ENCODE results near the gene ADAMTS2. TPM values are rescaled to one million over a fixed set of nuclear protein-coding genes. Genes with fewer than 3 reads are reported as not detected.

Gene ADAMTS2
- total RNA-seq, 1 experiment from 2014 or later: 3.9 TPM

- no peaks in the 10 kb centered on the region for H4K20me1 ChIP-seq (ENCODE audit: insufficient read depth)
- no peak overlapping the region for H3K4me2 ChIP-seq (ENCODE audit: low read length)
- no TSS peak for BruUV-seq (replicated peaks)
- intact Hi-C loops (cut with micrococcal nuclease): no loop called here
- TF ChIP-seq REST (IDR thresholded peaks at IDR 0.05; ENCODE audit: low read depth) (no peak), SP1 (IDR thresholded peaks at IDR 0.05; ENCODE audit: low read depth) (no peak)
- H3K9me2 ChIP-seq (ENCODE audit: insufficient read depth): no peaks in the 10 kb centered on the region
- RAD21 ChIA-PET (ENCODE audit: low non-redundant PET in 1 of 2, low total read pairs in 2 of 2, uncharacterized antibody in 2 of 2, unreplicated experiment in 2 of 2): no interaction called here
- DNase-seq (ENCODE audit: low read depth, low spot score) (no peak), ATAC-seq (no peak)
- POLR2A ChIA-PET: no interaction called here
- no peak overlapping the region for H2AFZ ChIP-seq (ENCODE audit: low read depth, low read length, poor library complexity, severe bottlenecking)
- H3K9me3 ChIP-seq (ENCODE audit: control insufficient read depth in 1 of 2, insufficient read depth in 1 of 2, low read depth in 1 of 2, low read length in 2 of 2): no peaks in the 10 kb centered on the region
- H3K4me3 ChIP-seq (replicated peaks in 1 of 2; ENCODE audit: low read depth in 1 of 2, low read length in 2 of 2): no peak overlapping the region
- no peaks in the 10 kb centered on the region for H3K36me3 ChIP-seq (ENCODE audit: control insufficient read depth in 1 of 2, insufficient read depth in 2 of 2, low read length in 2 of 2)
- CTCF ChIA-PET: no interaction called here
- H3K9ac ChIP-seq (ENCODE audit: low read length): no peak overlapping the region
- H3K79me2 ChIP-seq (ENCODE audit: insufficient read depth, low read length): no peaks in the 10 kb centered on the region
- no peaks in the 10 kb centered on the region for H3K4me1 ChIP-seq (ENCODE audit: control insufficient read depth in 1 of 2, insufficient read depth in 2 of 2, low read length in 2 of 2)
- no peaks in the 10 kb centered on the region for H3K27me3 ChIP-seq (ENCODE audit: insufficient read depth, low read length)
- no peak overlapping the region for H3K27ac ChIP-seq (ENCODE audit: low read depth, low read length)
Measured at GRCh38 chr5:179129607-179130071, 215.6 kb downstream of the ADAMTS2 start.

GRCh38 chr5:179128976-179129375 is 216.3 kb downstream of the ADAMTS2 start:
- ATAC-seq (no peak), DNase-seq (ENCODE audit: low read depth, low spot score) (no peak)
- Histone ChIP-seq H3K4me1 (ENCODE audit: control insufficient read depth in 1 of 2, insufficient read depth in 2 of 2, low read length in 2 of 2) (no peaks in the 10 kb centered on the region), H3K4me2 (ENCODE audit: low read length) (no peak overlapping the region), H3K27me3 (ENCODE audit: insufficient read depth, low read length) (no peaks in the 10 kb centered on the region), H3K4me3 (replicated peaks in 1 of 2; ENCODE audit: low read depth in 1 of 2, low read length in 2 of 2) (no peak overlapping the region), H3K79me2 (ENCODE audit: insufficient read depth, low read length) (no peaks in the 10 kb centered on the region), H3K9me3 (ENCODE audit: control insufficient read depth in 1 of 2, insufficient read depth in 1 of 2, low read depth in 1 of 2, low read length in 2 of 2) (no peaks in the 10 kb centered on the region), H3K27ac (ENCODE audit: low read depth, low read length) (no peak overlapping the region), H2AFZ (ENCODE audit: low read depth, low read length, poor library complexity, severe bottlenecking) (no peak overlapping the region), H3K36me3 (ENCODE audit: control insufficient read depth in 1 of 2, insufficient read depth in 2 of 2, low read length in 2 of 2) (no peaks in the 10 kb centered on the region), H4K20me1 (ENCODE audit: insufficient read depth) (no peaks in the 10 kb centered on the region), H3K9me2 (ENCODE audit: insufficient read depth) (no peaks in the 10 kb centered on the region), H3K9ac (ENCODE audit: low read length) (no peak overlapping the region)
- ChIA-PET CTCF (no interaction called here), RAD21 (ENCODE audit: low non-redundant PET in 1 of 2, low total read pairs in 2 of 2, uncharacterized antibody in 2 of 2, unreplicated experiment in 2 of 2) (no interaction called here), POLR2A (no interaction called here)
- TF ChIP-seq ELF1 (IDR thresholded peaks at IDR 0.05; ENCODE audit: borderline replicate concordance, low read depth) (no peak), RAD21 (IDR thresholded peaks at IDR 0.05; ENCODE audit: low read depth) (no peak), CEBPB (IDR thresholded peaks at IDR 0.05; ENCODE audit: low read depth) (no peak), ZFX (IDR thresholded peaks at IDR 0.05) (no peak), JUND (IDR thresholded peaks at IDR 0.05) (no peak)
- intact Hi-C loops (cut with micrococcal nuclease): no loop called here
- BruUV-seq (replicated peaks): no TSS peak

Data from HCT116 (cell line).